Mucosa of rectum (tissue), 2 donors: ENCODE measurements around the gene C19orf67.
"Not testable (repeated sequence)": the region's sequence is repeated elsewhere in the genome, so short reads cannot be mapped to it uniquely, and the experiment has no call there.

Experiments used
- H3K27ac ChIP-seq, 2 donors: one replicate each; pipeline ENCODE4 v1.7.0; 2013; ENCODE audit warnings: inconsistent platforms in 2 of 2, low read depth in 2 of 2, low read length in 2 of 2
- H3K27me3 ChIP-seq, 2 donors: one replicate each; pipeline ENCODE4 v1.7.0; 2013; ENCODE audit warnings: low read length in 2 of 2; ENCODE audit not compliant: control insufficient read depth in 2 of 2, insufficient read depth in 2 of 2
- H3K36me3 ChIP-seq, 2 donors: one replicate each; pipeline ENCODE4 v1.7.0; 2013; ENCODE audit warnings: low read length in 2 of 2; ENCODE audit not compliant: control insufficient read depth in 2 of 2, insufficient read depth in 2 of 2
- H3K4me1 ChIP-seq, 2 donors: one replicate each; pipeline ENCODE4 v1.7.0; 2013; ENCODE audit warnings: low read length in 2 of 2, mild to moderate bottlenecking in 1 of 2; ENCODE audit not compliant: control insufficient read depth in 2 of 2, insufficient read depth in 2 of 2
- H3K4me3 ChIP-seq, 2 donors: one replicate each; pipeline ENCODE4 v1.7.0; 2013; ENCODE audit warnings: low read length in 2 of 2
- H3K9ac ChIP-seq, 2 donors: one replicate each; pipeline ENCODE4 v1.7.0; 2013; ENCODE audit warnings: low read length in 2 of 2, low read depth in 1 of 2, mild to moderate bottlenecking in 1 of 2
- H3K9me3 ChIP-seq, 2 donors: one replicate each; pipeline ENCODE4 v1.7.0; 2013; ENCODE audit warnings: low read length in 2 of 2; ENCODE audit not compliant: control insufficient read depth in 2 of 2
- donor health status: healthy.
- donor health status: Normal muscosa, but diverticular disease.

C19orf67 gene

GRCh38 chr19:14050961-14051360 is 34.6 kb downstream of the C19orf67 start:
- H3K9me3 ChIP-seq, H3K4me1 ChIP-seq, H3K27me3 ChIP-seq, H3K4me3 ChIP-seq, H3K36me3 ChIP-seq, H3K9ac ChIP-seq, H3K27ac ChIP-seq: not testable (repeated sequence)

- Histone ChIP-seq H3K4me1 (no peaks in the 10 kb centered on the region), H3K27me3 (no peaks in the 10 kb centered on the region), H3K9ac (no peak overlapping the region), H3K4me3 (no peak overlapping the region), H3K36me3 (peaks cover 0 to 2% of the 10 kb centered on the region in 2 donors), H3K27ac (no peak overlapping the region), H3K9me3 (no peaks in the 10 kb centered on the region)
Observed at GRCh38 chr19:14050512-14050911, 35.1 kb downstream of the C19orf67 start.

- H3K36me3 ChIP-seq: peaks cover 0 to 2% of the 10 kb centered on the region in 2 donors
Observed at GRCh38 chr19:14048443-14049153, 37.0 kb downstream of the C19orf67 start.

GRCh38 chr19:14047866-14048265 is 37.7 kb downstream of the C19orf67 start:
- H3K9me3 ChIP-seq, H3K36me3 ChIP-seq, H3K4me3 ChIP-seq, H3K4me1 ChIP-seq, H3K9ac ChIP-seq, H3K27me3 ChIP-seq, H3K27ac ChIP-seq: not testable (repeated sequence)

More at GRCh38 chr19:14048443-14049153, 37.0 kb downstream of the C19orf67 start:
- Histone ChIP-seq H3K9ac (no peak overlapping the region), H3K9me3 (no peaks in the 10 kb centered on the region), H3K4me3 (no peak overlapping the region), H3K27me3 (no peaks in the 10 kb centered on the region), H3K27ac (no peak overlapping the region), H3K4me1 (no peaks in the 10 kb centered on the region)

GRCh38 chr19:14042659-14043608 is 42.6 kb downstream of the C19orf67 start:
- not testable (repeated sequence) for H3K9me3 ChIP-seq, H3K4me1 ChIP-seq, H3K4me3 ChIP-seq, H3K36me3 ChIP-seq, H3K9ac ChIP-seq, H3K27me3 ChIP-seq
- H3K27ac ChIP-seq: peak overlapping the region; percentile 9 to 32

GRCh38 chr19:14039181-14039580 is 46.4 kb downstream of the C19orf67 start:
- no peak overlapping the region for H3K27ac ChIP-seq
- no peaks in the 10 kb centered on the region for H3K9me3 ChIP-seq
- H3K9ac ChIP-seq: no peak overlapping the region
- H3K4me1 ChIP-seq: peaks cover 0 to 3% of the 10 kb centered on the region in 2 donors
- no peaks in the 10 kb centered on the region for H3K36me3 ChIP-seq
- H3K27me3 ChIP-seq: no peaks in the 10 kb centered on the region
- H3K4me3 ChIP-seq: no peak overlapping the region

GRCh38 chr19:14035706-14036105 is 49.9 kb downstream of the C19orf67 start:
- Histone ChIP-seq H3K4me1 (peaks cover 9 to 13% of the 10 kb centered on the region in 2 donors), H3K9me3 (no peaks in the 10 kb centered on the region), H3K4me3 (no peak overlapping the region), H3K27ac (no peak overlapping the region), H3K9ac (no peak overlapping the region), H3K36me3 (no peaks in the 10 kb centered on the region), H3K27me3 (peaks cover 0 to 2% of the 10 kb centered on the region in 2 donors)

- not testable (repeated sequence) for H3K27me3 ChIP-seq, H3K36me3 ChIP-seq, H3K4me3 ChIP-seq, H3K9me3 ChIP-seq, H3K27ac ChIP-seq, H3K9ac ChIP-seq
- peaks cover 9 to 13% of the 10 kb centered on the region in 2 donors for H3K4me1 ChIP-seq
Observed at GRCh38 chr19:14035159-14035558, 50.4 kb downstream of the C19orf67 start.

- Histone ChIP-seq H3K4me1 (peaks cover 9 to 13% of the 10 kb centered on the region in 2 donors), H3K27me3 (peaks cover 0 to 2% of the 10 kb centered on the region in 2 donors), H3K9me3 (no peaks in the 10 kb centered on the region), H3K9ac (no peak overlapping the region), H3K4me3 (no peak overlapping the region), H3K36me3 (no peaks in the 10 kb centered on the region), H3K27ac (no peak overlapping the region)
Observed at GRCh38 chr19:14033946-14034345, 51.6 kb downstream of the C19orf67 start.
